B cell (primary cell): Measurements from ENCODE around the gene COL5A2. TPM values are rescaled to one million over a fixed set of nuclear protein-coding genes. Genes with fewer than 3 reads are reported as not detected.

Experiments
- ATAC-seq: fragments of 200-7000 bp; cut with Tn5 transposase; one replicate; pipeline ENCODE4 v1.10.0; 2021; ENCODE audit warnings: low read depth, mild to moderate bottlenecking, moderate number of reproducible peaks, moderate library complexity
- CTCF ChIA-PET: fragments of 350-600 bp; sonication (Branson Sonifier 250); formaldehyde crosslinking; loops from one replicate; lab custom pipeline; 2021; ENCODE audit warnings: antibody characterized with exemption, inconsistent platforms; lab: Charles Lee
- POLR2A ChIA-PET: fragments of 350-600 bp; sonication (Branson Sonifier 250); formaldehyde crosslinking; loops from one replicate; lab custom pipeline; 2021; ENCODE audit warnings: antibody characterized with exemption; lab: Charles Lee
- DNase-seq: peaks from one replicate; pipeline ENCODE4 v3.0.0; 2013
- H2AFZ ChIP-seq: 2 replicates; pipeline ENCODE4 v1.6.1; 2012; ENCODE audit warnings: mild to moderate bottlenecking, low read depth, low read length; ENCODE audit not compliant: insufficient read depth, poor library complexity, severe bottlenecking
- H3K27ac ChIP-seq, 2 donors: 1 replicate in 1 of 2; 2 replicates in 1 of 2; pipeline ENCODE4 v1.5.1; 2012 to 2013; ENCODE audit warnings: low read length in 2 of 2, mild to moderate bottlenecking in 2 of 2, moderate library complexity in 1 of 2
- H3K27me3 ChIP-seq, 4 experiments: fragments of 200-600 bp in 1 of 4; sonication (generic) in 1 of 4; replicated peaks in 1 of 4; 1 replicate in 2 of 4; 2 replicates in 2 of 4; pipeline versions ENCODE4 v1.6.1 to v1.7.0; 2013 to 2016; ENCODE audit warnings: low read length in 3 of 4, mild to moderate bottlenecking in 2 of 4, mixed read lengths in 1 of 4, moderate library complexity in 1 of 4; ENCODE audit not compliant: insufficient read depth in 4 of 4, control insufficient read depth in 3 of 4; ENCODE audit errors: control extremely low read depth in 1 of 4
- H3K36me3 ChIP-seq, 2 experiments: replicated peaks in 1 of 2; 1 replicate in 1 of 2; 2 replicates in 1 of 2; pipeline versions ENCODE4 v1.6.1 to v1.7.1; 2013; ENCODE audit warnings: low read length in 1 of 2; ENCODE audit not compliant: insufficient read depth in 2 of 2, control insufficient read depth in 1 of 2; ENCODE audit errors: control extremely low read depth in 1 of 2, extremely low read depth in 1 of 2
- H3K4me1 ChIP-seq, 2 donors: fragments of 200-600 bp in 1 of 2; sonication (generic) in 1 of 2; 1 replicate in 1 of 2; 2 replicates in 1 of 2; pipeline versions ENCODE4 v1.5.1 to v1.6.1; 2013 to 2017; ENCODE audit warnings: low read length in 2 of 2; ENCODE audit not compliant: control insufficient read depth in 2 of 2, insufficient read depth in 2 of 2
- H3K4me2 ChIP-seq: replicated peaks from 2 replicates; pipeline ENCODE3; 2012; ENCODE audit warnings: mild to moderate bottlenecking, low read depth, low read length; ENCODE audit not compliant: poor library complexity, severe bottlenecking
- H3K4me3 ChIP-seq, 5 experiments: fragments of 200-600 bp in 1 of 5; sonication (generic) in 1 of 5; 1 replicate in 3 of 5; 2 replicates in 2 of 5; pipeline versions ENCODE4 v1.5.1 to v1.7.0; 2011 to 2016; ENCODE audit warnings: low read length in 4 of 5, mild to moderate bottlenecking in 4 of 5, low read depth in 2 of 5, control low read depth in 1 of 5, moderate library complexity in 1 of 5; ENCODE audit not compliant: insufficient read depth in 1 of 5; ENCODE audit errors: control extremely low read depth in 1 of 5, extremely low read depth in 1 of 5
- H3K79me2 ChIP-seq: fragments of 200-600 bp; sonication (generic); one replicate; pipeline ENCODE4 v1.6.0; 2016; ENCODE audit warnings: low read length; ENCODE audit not compliant: control insufficient read depth, insufficient read depth
- H3K9ac ChIP-seq: fragments of 200-600 bp; sonication (generic); 2 replicates; pipeline ENCODE4 v1.6.1; 2017; ENCODE audit warnings: mild to moderate bottlenecking, low read length, moderate library complexity
- H3K9me3 ChIP-seq, 3 donors: one replicate each; pipeline versions ENCODE4 v1.6.1 to v1.7.1; 2013; ENCODE audit warnings: low read length in 2 of 3; ENCODE audit not compliant: control insufficient read depth in 2 of 3, insufficient read depth in 1 of 3; ENCODE audit errors: control extremely low read depth in 1 of 3
- H4K20me1 ChIP-seq: 2 replicates; pipeline ENCODE4 v1.6.0; 2012; ENCODE audit warnings: mild to moderate bottlenecking, low read length; ENCODE audit not compliant: insufficient read depth, control insufficient read depth, poor library complexity, severe bottlenecking
- H3K27ac Mint-ChIP-seq: one replicate; pipeline ENCODE4 v1.8.0; 2021; ENCODE audit warnings: mixed read lengths
- H3K27me3 Mint-ChIP-seq: one replicate; pipeline ENCODE4 v1.8.0; 2021; ENCODE audit warnings: mixed read lengths
- H3K4me1 Mint-ChIP-seq: one replicate; pipeline ENCODE4 v1.8.0; 2021; ENCODE audit warnings: mixed read lengths
- H3K4me3 Mint-ChIP-seq: one replicate; pipeline ENCODE4 v1.8.0; 2021; ENCODE audit warnings: mixed read lengths
- H3K9me3 Mint-ChIP-seq: one replicate; pipeline ENCODE4 v1.8.0; 2022; ENCODE audit warnings: mixed read lengths; ENCODE audit not compliant: insufficient read depth
- EZH2 ChIP-seq: IDR thresholded peaks from 2 replicates; pipeline ENCODE4 v1.6.1; 2012; ENCODE audit warnings: borderline replicate concordance, low read depth, mild to moderate bottlenecking, moderate library complexity, low read length; ENCODE audit not compliant: insufficient read depth, poor library complexity, severe bottlenecking
- WGBS: methylation state at CpG from one replicate; pipeline ENCODE4 v1.1.5; 2013; ENCODE audit warnings: missing lambda C conversion rate; ENCODE audit not compliant: insufficient coverage; 5-methylcytosine and 5-hydroxymethylcytosine counted together
- intact Hi-C: fragments of 100-400 bp; cut with micrococcal nuclease; formaldehyde crosslinking; loops from one replicate; pipeline ENCODE4 v1.10.0; 2022
- polyA plus RNA-seq: library from polyadenylated mRNA; depleted of rRNA; stranded (reverse); fragments of >200 nt; gene quantifications from 2 replicates; pipeline ENCODE4 v1.2.3, GENCODE V29; 2012
- total RNA-seq, 2 donors: library from RNA; stranded (reverse); fragments of 120-200 nt in 1 of 2; gene quantifications; 1 replicate in 1 of 2; 2 replicates in 1 of 2; pipeline versions ENCODE4 v1.2.3 to v1.2.4, GENCODE V29; 2013 to 2022
- TF ChIP-seq, protein P1 (sequence below): fragments of 200-600 bp; IDR thresholded peaks from one replicate; pipeline ENCODE4 v1.8.0; 2022; ENCODE audit warnings: antibody characterized with exemption, mild to moderate bottlenecking

Gene COL5A2
- total and polyA plus RNA-seq, 2 donors (not counting 1 experiment from before 2014, with no cell fraction given): 0.44 to 0.45 TPM

- Mint-ChIP-seq H3K4me1 (no peaks in the 10 kb centered on the region), H3K4me3 (no peak overlapping the region), H3K27me3 (no peaks in the 10 kb centered on the region), H3K9me3 (no peaks in the 10 kb centered on the region), H3K27ac (no peak overlapping the region)
- H3K36me3 ChIP-seq: no peaks in the 10 kb centered on the region
- ChIA-PET CTCF (interaction anchor here (0.7 to 2.8 kb wide), 8 partner anchors 9 to 978 kb away, joined by 3 to 18 read pairs (median 4); partner anchors contain the start of gene COL5A2), POLR2A (no interaction called here)
- WGBS: 100% methylated on average over 1 of the region's 3 CpGs
- no peaks in the 10 kb centered on the region for H3K27me3 ChIP-seq
- no peaks in the 10 kb centered on the region for H3K79me2 ChIP-seq
- H3K9ac ChIP-seq: no peak overlapping the region
- TF ChIP-seq EZH2: no peak
- TF ChIP-seq, protein P1, sequence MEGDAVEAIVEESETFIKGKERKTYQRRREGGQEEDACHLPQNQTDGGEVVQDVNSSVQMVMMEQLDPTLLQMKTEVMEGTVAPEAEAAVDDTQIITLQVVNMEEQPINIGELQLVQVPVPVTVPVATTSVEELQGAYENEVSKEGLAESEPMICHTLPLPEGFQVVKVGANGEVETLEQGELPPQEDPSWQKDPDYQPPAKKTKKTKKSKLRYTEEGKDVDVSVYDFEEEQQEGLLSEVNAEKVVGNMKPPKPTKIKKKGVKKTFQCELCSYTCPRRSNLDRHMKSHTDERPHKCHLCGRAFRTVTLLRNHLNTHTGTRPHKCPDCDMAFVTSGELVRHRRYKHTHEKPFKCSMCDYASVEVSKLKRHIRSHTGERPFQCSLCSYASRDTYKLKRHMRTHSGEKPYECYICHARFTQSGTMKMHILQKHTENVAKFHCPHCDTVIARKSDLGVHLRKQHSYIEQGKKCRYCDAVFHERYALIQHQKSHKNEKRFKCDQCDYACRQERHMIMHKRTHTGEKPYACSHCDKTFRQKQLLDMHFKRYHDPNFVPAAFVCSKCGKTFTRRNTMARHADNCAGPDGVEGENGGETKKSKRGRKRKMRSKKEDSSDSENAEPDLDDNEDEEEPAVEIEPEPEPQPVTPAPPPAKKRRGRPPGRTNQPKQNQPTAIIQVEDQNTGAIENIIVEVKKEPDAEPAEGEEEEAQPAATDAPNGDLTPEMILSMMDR: no peak
- no peaks in the 10 kb centered on the region for H4K20me1 ChIP-seq
- no peak for DNase-seq
- H3K4me2 ChIP-seq: no peak overlapping the region
- intact Hi-C loops: no loop called here
- no peaks in the 10 kb centered on the region for H3K9me3 ChIP-seq
- no peaks in the 10 kb centered on the region for H3K4me1 ChIP-seq
- H3K4me3 ChIP-seq: no peak overlapping the region
- no peak overlapping the region for H3K27ac ChIP-seq
- ATAC-seq: no peak
- H2AFZ ChIP-seq: no peak overlapping the region
Measured at GRCh38 chr2:189095101-189095500, 84.5 kb downstream of the COL5A2 start.

DNA sequence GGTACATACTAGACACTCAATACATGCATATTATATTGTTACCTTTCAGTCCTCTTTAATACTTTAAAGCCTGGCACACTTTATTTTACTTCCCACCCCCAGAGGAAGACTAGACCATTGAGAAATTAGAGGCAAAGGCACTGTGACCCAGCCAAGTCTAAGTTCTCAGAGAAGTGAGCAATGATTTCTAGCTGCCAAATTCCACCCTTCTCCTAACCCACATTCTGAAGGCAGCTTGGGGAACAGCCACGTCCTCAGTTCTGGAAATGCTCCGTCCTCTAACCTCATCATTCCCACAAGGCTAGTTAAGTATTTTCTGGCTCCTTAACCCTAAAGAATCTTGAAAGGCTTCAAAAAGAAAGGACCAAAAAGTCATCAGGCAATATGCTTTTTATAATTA is 86.6 kb downstream of the COL5A2 start:
- no peak overlapping the region for H3K4me2 ChIP-seq
- no peaks in the 10 kb centered on the region for H4K20me1 ChIP-seq
- TF ChIP-seq EZH2: no peak
- TF ChIP-seq, protein P1: no peak
- no peak for DNase-seq
- no peaks in the 10 kb centered on the region for H3K27me3 ChIP-seq
- POLR2A ChIA-PET: no interaction called here
- H3K27me3 Mint-ChIP-seq: no peaks in the 10 kb centered on the region
- CTCF ChIA-PET: interaction anchor here (1.6 to 2.8 kb wide), 3 partner anchors 7 to 319 kb away, joined by 3 to 18 read pairs (median 10); no protein-coding TSS in a partner anchor
- H3K79me2 ChIP-seq: no peaks in the 10 kb centered on the region
- H2AFZ ChIP-seq: no peak overlapping the region
- ATAC-seq: no peak
- H3K9me3 ChIP-seq: no peaks in the 10 kb centered on the region
- H3K27ac ChIP-seq: no peak overlapping the region
- H3K4me1 ChIP-seq: no peaks in the 10 kb centered on the region
- no peaks in the 10 kb centered on the region for H3K9me3 Mint-ChIP-seq
- H3K4me3 Mint-ChIP-seq: no peak overlapping the region
- H3K4me1 Mint-ChIP-seq: no peaks in the 10 kb centered on the region
- no peak overlapping the region for H3K27ac Mint-ChIP-seq
- H3K9ac ChIP-seq: no peak overlapping the region
- no CpG with 5 or more reads among the region's 2 CpGs for WGBS
- intact Hi-C loops: loop anchor here (5.0 kb wide), 1 partner anchor 979 kb away; no protein-coding TSS in a partner anchor
- no peak overlapping the region for H3K4me3 ChIP-seq
- no peaks in the 10 kb centered on the region for H3K36me3 ChIP-seq
